ENCODE measurements around the gene GIT2. TPM values are rescaled to one million over a fixed set of nuclear protein-coding genes. Genes with fewer than 3 reads are reported as not detected.

The GIT2 gene
- total and polyA plus RNA-seq, 2 of the 8 experiments (the other 6 are each of a cell fraction or from before 2014, with no cell fraction given): 9.6 to 20.7 TPM

DNA sequence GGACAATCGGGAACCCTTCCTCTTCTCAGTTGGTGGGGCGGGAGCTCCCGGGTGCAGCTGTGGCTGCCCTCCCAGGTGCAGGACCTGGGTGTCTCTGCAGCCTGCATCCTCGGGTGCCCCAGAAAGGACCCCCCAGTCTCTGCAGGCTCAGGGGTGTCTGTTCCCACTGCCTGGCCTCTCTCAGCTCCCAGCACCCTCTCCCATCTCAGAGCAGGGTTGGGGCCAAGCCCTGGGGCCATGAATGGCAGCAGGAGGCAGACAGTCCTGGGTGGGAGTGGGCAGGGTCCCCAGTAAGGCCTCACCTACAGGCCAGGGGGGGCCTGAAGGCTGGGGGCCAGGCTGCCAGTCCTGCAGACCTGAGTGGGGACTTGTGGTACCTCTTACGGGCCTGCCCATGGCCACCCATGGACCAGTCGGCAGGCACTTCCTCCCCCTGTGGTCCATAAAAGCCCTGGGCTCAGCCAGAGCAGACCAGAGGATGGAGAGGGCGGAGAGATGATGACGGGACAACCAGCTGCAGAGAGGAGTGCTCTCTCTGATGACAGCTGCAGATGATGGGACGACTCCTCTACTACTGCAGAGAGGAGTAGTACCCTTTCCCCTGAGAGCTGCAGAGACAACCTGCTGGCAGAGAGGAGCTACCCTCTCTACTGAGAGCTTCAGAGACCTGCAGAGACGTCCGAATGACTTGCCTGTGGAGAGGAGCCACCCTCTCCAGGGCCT lies 69.5 kb downstream of the GIT2 start:
- ChIA-PET POLR2A (ENCODE audit: partially characterized antibody) (interaction anchor here (1.2 kb wide), 1 partner anchor 26 kb away, joined by 3 read pairs; no protein-coding TSS in a partner anchor), CTCF (ENCODE audit: partially characterized antibody) (interaction anchor here (0.6 to 10.4 kb wide), 21 partner anchors 9 to 1099 kb away, joined by 3 to 114 read pairs (median 4); partner anchors contain the start of gene TCHP)
- Histone ChIP-seq H3K4ac (replicated peaks; ENCODE audit: insufficient read length, low read depth, low read length) (no peak overlapping the region), H3K18ac (ENCODE audit: extremely low read depth, low read length) (no peak overlapping the region), H3K23ac (ENCODE audit: insufficient read length) (no peak overlapping the region), H4K8ac (ENCODE audit: extremely low read depth, insufficient read depth, low read length) (no peak overlapping the region), H3K79me2 (ENCODE audit: control insufficient read depth in 1 of 2, insufficient read depth in 2 of 2, low read length in 2 of 2) (no peaks in the 10 kb centered on the region), H4K5ac (ENCODE audit: insufficient read length, low read depth, low read length) (no peak overlapping the region), H3K79me1 (ENCODE audit: low read depth, low read length) (no peaks in the 10 kb centered on the region), H3K23me2 (ENCODE audit: low read depth, low read length) (no peaks in the 10 kb centered on the region), H3K56ac (replicated peaks; ENCODE audit: insufficient read length, low read depth, low read length) (no peak overlapping the region), H3K27me3 (replicated peaks in 1 of 4; ENCODE audit: control insufficient read depth in 3 of 4, extremely low read depth in 1 of 4, insufficient read depth in 3 of 4, low read length in 3 of 4) (no peaks in the 10 kb centered on the region), H2BK15ac (ENCODE audit: low read length) (no peak overlapping the region), H2BK12ac (ENCODE audit: low read depth, low read length) (0 out of 2 replicates have a peak overlapping the region, but pooled peaks have one; percentile 17), H3K9me3 (ENCODE audit: insufficient read depth in 2 of 2, low read depth in 1 of 2, low read length in 1 of 2) (no peaks in the 10 kb centered on the region), H2BK5ac (ENCODE audit: low read depth, low read length) (no peak overlapping the region; the same call in 1 of the 2 replicates), H2BK20ac (ENCODE audit: low read length) (no peak overlapping the region), H3K4me3 (ENCODE audit: extremely low read depth in 1 of 4, insufficient read depth in 2 of 4, low read depth in 3 of 4, low read length in 4 of 4) (no peak overlapping the region), H3K9ac (replicated peaks in 1 of 4; ENCODE audit: extremely low read depth in 1 of 4, low read depth in 3 of 4, low read length in 3 of 4) (no peak overlapping the region), H3K14ac (ENCODE audit: insufficient read length) (no peak overlapping the region), H2AFZ (ENCODE audit: low read length) (no peak overlapping the region), H3K4me1 (replicated peaks in 1 of 4; ENCODE audit: control insufficient read depth in 3 of 4, insufficient read depth in 4 of 4, low read length in 3 of 4) (no peaks in the 10 kb centered on the region; a peak in 1 of 7 replicates), H2BK120ac (replicated peaks; ENCODE audit: low read depth, low read length) (no peak overlapping the region), H3K4me2 (ENCODE audit: insufficient read depth in 1 of 2, low read depth in 2 of 2, low read length in 2 of 2) (no peak overlapping the region), H2AK5ac (ENCODE audit: low read depth, low read length) (no peak overlapping the region), H3K27ac (ENCODE audit: low read depth, low read length) (no peak overlapping the region), H4K20me1 (replicated peaks in 1 of 2; ENCODE audit: control insufficient read depth in 1 of 2, insufficient read depth in 2 of 2, low read length in 2 of 2) (no peaks in the 10 kb centered on the region), H3K36me3 (ENCODE audit: control insufficient read depth in 2 of 4, insufficient read depth in 4 of 4, low read length in 3 of 4) (peaks cover 0 to 2% (median 0%) of the 10 kb centered on the region in 4 experiments; a peak in 2 of 8 replicates), H4K91ac (replicated peaks; ENCODE audit: insufficient read length, low read length) (no peak overlapping the region)
- FAIRE-seq (no peak), DNase-seq (ENCODE audit: low read depth in 1 of 2, low spot score in 2 of 2) (no peak)
- 94% methylated on average over 9 of the region's 11 CpGs; no CpG with 5 or more reads in 1 of the 2 experiments for WGBS, 2 experiments (ENCODE audit: extremely low coverage in 1 of 2, insufficient coverage in 1 of 2, insufficient read length in 1 of 2, insufficient replicate concordance in 2 of 2, low coverage in 1 of 2, low lambda C conversion rate in 2 of 2, missing lambda C conversion rate in 1 of 2)
- TF ChIP-seq EZH2 (IDR thresholded peaks at IDR 0.05; ENCODE audit: low read depth, low read length, severe bottlenecking) (no peak), SP2 (IDR thresholded peaks at IDR 0.05; ENCODE audit: low read length) (no peak), SAP30 (IDR thresholded peaks at IDR 0.05; ENCODE audit: insufficient read depth, insufficient replicate concordance, low read length) (no peak), FOSL1 (IDR thresholded peaks at IDR 0.05; ENCODE audit: insufficient read depth, low read depth, low read length) (no peak), HDAC6 (IDR thresholded peaks at IDR 0.05; ENCODE audit: low read depth, low read length) (no peak)
- TF ChIP-seq, protein P1, sequence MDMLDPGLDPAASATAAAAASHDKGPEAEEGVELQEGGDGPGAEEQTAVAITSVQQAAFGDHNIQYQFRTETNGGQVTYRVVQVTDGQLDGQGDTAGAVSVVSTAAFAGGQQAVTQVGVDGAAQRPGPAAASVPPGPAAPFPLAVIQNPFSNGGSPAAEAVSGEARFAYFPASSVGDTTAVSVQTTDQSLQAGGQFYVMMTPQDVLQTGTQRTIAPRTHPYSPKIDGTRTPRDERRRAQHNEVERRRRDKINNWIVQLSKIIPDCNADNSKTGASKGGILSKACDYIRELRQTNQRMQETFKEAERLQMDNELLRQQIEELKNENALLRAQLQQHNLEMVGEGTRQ (IDR thresholded peaks at IDR 0.05; ENCODE audit: low read length): no peak
